ENCODE data around the gene ISOC1. TPM values are rescaled to one million over a fixed set of nuclear protein-coding genes. Genes with fewer than 3 reads are reported as not detected.

The ISOC1 gene
- 7.3 and 8.1 TPM in 2 replicates for total RNA-seq (2013; cell fraction: nucleolus; rRNA removed)
- 29.1 and 37.7 TPM in 2 replicates for total RNA-seq (2014; rRNA removed)
- total RNA-seq (2014; rRNA removed; fragmentation: Illumina TruSeq; extraction: Trizol) = 24.5 and 26.1 TPM in 2 replicates
- 25.3 and 29.7 TPM in 2 replicates for total RNA-seq (2021)
- polyA plus RNA-seq (2011; ENCODE audit: low read depth) = 8.7 TPM
- polyA plus RNA-seq (2011; rRNA removed) = 61.8 and 85.8 TPM in 2 replicates
- 31.4 and 37.2 TPM in 2 replicates for polyA plus RNA-seq (2011; cell fraction: cytosol; rRNA removed)
- polyA plus RNA-seq (2011; cell fraction: nucleus; rRNA removed) = 21.2 and 24.6 TPM in 2 replicates
- polyA plus RNA-seq (2012) = 13.4 and 15.2 TPM in 2 replicates
- polyA plus RNA-seq (2014; fragmentation: Illumina TruSeq; extraction: Trizol) = 30.7 and 34.9 TPM in 2 replicates
- 10 to 100 TPM; 12.6 to 16.5 TPM for polyA plus RNA-seq (2014; fragmentation: Nextera tagmentation; extraction: Ambion mirVana)
- polyA plus RNA-seq (2014; rRNA removed) = 26.1 and 34.2 TPM in 2 replicates
- 10 to 100 TPM; 53.1 to 56.3 TPM for polyA plus RNA-seq (2016; fragmentation: Nextera tagmentation; extraction: Ambion mirVana)
- 39.0 and 39.8 TPM in 2 replicates for polyA minus RNA-seq (2011; rRNA and poly(A)+ RNA removed)
- polyA minus RNA-seq (2011; cell fraction: cytosol; rRNA and poly(A)+ RNA removed) = 12.3 and 18.6 TPM in 2 replicates
- polyA minus RNA-seq (2011; cell fraction: nucleus; rRNA and poly(A)+ RNA removed) = 14.3 and 19.9 TPM in 2 replicates
- Bru-seq, nascent RNA = percentile 89 among the genes with signal in this experiment
- BruChase-seq, experiment 1, labeled RNA remaining after a 6-hour chase = percentile 83 among the genes with signal in this experiment
- BruChase-seq, experiment 2, labeled RNA remaining after a 2-hour chase = percentile 86 among the genes with signal in this experiment
- long read RNA-seq, experiment 1, transcript ISOC1-201 (5 exons, 1,940 nt) = major isoform, 82 of 86 reads
- long read RNA-seq, experiment 1, partial matches to known transcripts = 2 of 86 reads
- long read RNA-seq, experiment 1, other reads (novel, unspliced or antisense) = 2 of 86 reads
- long read RNA-seq, experiment 2, transcript ISOC1-201 (5 exons, 1,940 nt) = major isoform, 295 of 313 reads
- long read RNA-seq, experiment 2, partial matches to known transcripts = 3 of 313 reads
- long read RNA-seq, experiment 2, other reads (novel, unspliced or antisense) = 15 of 313 reads

GRCh38 chr5:129094087-129094923 lies at the start of gene ISOC1:
TSS of gene ISOC1 (plus strand) at chr5:129094749. CDS start at chr5:129094767, 18 bp downstream.
- FAIRE-seq (peak; percentile 38), ATAC-seq (peak; percentile 92), DNase-seq (ENCODE audit: low read depth, low spot score) (peak; percentile 42)
- Histone ChIP-seq H3K9me3 (replicated peaks; ENCODE audit: control insufficient read depth, insufficient read depth, low read length) (no peaks in the 10 kb centered on the region), H3K4me1 (ENCODE audit: control insufficient read depth, insufficient read depth, low read length) (no peaks in the 10 kb centered on the region), H4K20me1 (ENCODE audit: control insufficient read depth, insufficient read depth) (no peaks in the 10 kb centered on the region), H3K27ac (ENCODE audit: control insufficient read depth, insufficient read depth) (peak within 1 kb of the TSS; percentile 71), H3K79me2 (ENCODE audit: control insufficient read depth, insufficient read depth, low read length) (peaks cover 16% of the 10 kb centered on the region), H3K4me2 (ENCODE audit: control insufficient read depth, insufficient read depth) (peak within 1 kb of the TSS; percentile 96), H3K9ac (ENCODE audit: control insufficient read depth, insufficient read depth, low read length) (peak within 1 kb of the TSS; percentile 69), H3K27me3 (replicated peaks in 1 of 2; ENCODE audit: control insufficient read depth in 2 of 2, insufficient read depth in 2 of 2, low read length in 1 of 2) (0 out of 4 replicates have a peak, but pooled peaks cover 0 to under 1% of the 10 kb centered on the region in 2 experiments), H3K4me3 (peak within 1 kb of the TSS; percentile 83), H3K36me3 (ENCODE audit: control insufficient read depth in 2 of 2, insufficient read depth in 2 of 2, low read length in 1 of 2) (no peaks in the 10 kb centered on the region), H2AFZ (ENCODE audit: control insufficient read depth, low read depth, low read length) (peak within 1 kb of the TSS; percentile 97)
- WGBS (ENCODE audit: insufficient coverage, insufficient replicate concordance, low lambda C conversion rate, missing lambda C conversion rate) = 3% methylated on average over 55 of the region's 87 CpGs
- no TSS peak for BruUV-seq (replicated peaks)
- CTCF ChIA-PET = interaction anchor here (1.0 to 7.9 kb wide), 6 partner anchors 8 to 188 kb away, joined by 4 to 105 read pairs (median 12); no protein-coding TSS in a partner anchor
- in situ Hi-C loops (cut with MboI) = no loop called here
- RAD21 ChIA-PET (ENCODE audit: unreplicated experiment) = interaction anchor here (1.2 to 2.3 kb wide), 4 partner anchors 17 to 35 kb away, joined by 4 to 33 read pairs (median 7); no protein-coding TSS in a partner anchor
- POLR2A ChIA-PET = interaction anchor here (0.9 to 2.3 kb wide), 8 partner anchors 11 to 103 kb away, joined by 4 to 16 read pairs (median 6); no protein-coding TSS in a partner anchor
- intact Hi-C loops (cut with micrococcal nuclease; ENCODE audit: unreplicated experiment) = loop anchor here (1.0 kb wide), 1 partner anchor 32 kb away; no protein-coding TSS in a partner anchor
- SMC1A ChIA-PET (ENCODE audit: uncharacterized antibody, unreplicated experiment) = interaction anchor here (0.9 to 8.2 kb wide), 7 partner anchors 11 to 188 kb away, joined by 3 to 52 read pairs (median 9); no protein-coding TSS in a partner anchor
- peak; percentile 27 for TF ChIP-seq BCL3 (IDR thresholded peaks at IDR 0.05; ENCODE audit: borderline replicate concordance, insufficient read depth, low read depth, low read length, poor library complexity, severe bottlenecking)
- TF ChIP-seq TCF12 (IDR thresholded peaks at IDR 0.05; ENCODE audit: low read depth, low read length) = 0 out of 2 replicates have a peak, but pooled peaks have one; percentile 2
- peak; percentile 28 for TF ChIP-seq RELA (IDR thresholded peaks at IDR 0.05; ENCODE audit: borderline replicate concordance, partially characterized antibody)
- peak in 1 of 2 experiments; percentile 59; a peak in 2 of 3 replicates for TF ChIP-seq EGR1 (IDR thresholded peaks at IDR 0.05; ENCODE audit: borderline replicate concordance in 1 of 2, low read depth in 2 of 2, low read length in 2 of 2)
- TF ChIP-seq YY1 (IDR thresholded peaks at IDR 0.05; ENCODE audit: low read depth, low read length) = peak; percentile 94
- peak; percentile 47; the same call in 1 of the 2 replicates for TF ChIP-seq NRF1 (conservative IDR thresholded peaks at IDR 0.05; ENCODE audit: low read depth, low read length)
- TF ChIP-seq RUNX3 (IDR thresholded peaks at IDR 0.05; ENCODE audit: low read length) = peak; percentile 41
- TF ChIP-seq CTCF (IDR thresholded peaks at IDR 0.05 in 2 of 3, conservative IDR thresholded peaks at IDR 0.05 in 1 of 3; ENCODE audit: control insufficient read depth in 2 of 3, extremely low read depth in 1 of 3, insufficient read depth in 1 of 3, low read depth in 3 of 3, low read length in 3 of 3) = peak in 1 of 3 experiments; percentile 10; a peak in 1 of 6 replicates
- peak; percentile 89 for TF ChIP-seq RB1 (IDR thresholded peaks at IDR 0.05; ENCODE audit: borderline replicate concordance)
- peak; percentile 35; the same call in 1 of the 2 replicates for TF ChIP-seq ZNF207 (IDR thresholded peaks at IDR 0.05; ENCODE audit: borderline replicate concordance)
